Measurements from ENCODE around the gene JMY.

- TF ChIP-seq CTCF (conservative IDR thresholded peaks at IDR 0.05; ENCODE audit: low read length), result no peak
- no peak for TF ChIP-seq EZH2phosphoT487 (IDR thresholded peaks at IDR 0.05; ENCODE audit: borderline replicate concordance)
Measured at GRCh38 chr5:79256563-79256962, 20.6 kb downstream of the JMY start.

Measured in Loucy (cell line).